Tibial nerve (tissue), 4 donors: ENCODE measurements around the gene GLIPR1.

Experiments
- EP300 ChIP-seq, 2 donors: sonication (generic); formaldehyde crosslinking; IDR thresholded peaks; one replicate each; pipeline ENCODE4 v1.6.1; 2017; ENCODE audit warnings: antibody characterized with exemption in 2 of 2, mild to moderate bottlenecking in 1 of 2
- POLR2A ChIP-seq, 2 donors: fragments of 450-650 bp; IDR thresholded peaks; one replicate each; pipeline ENCODE4 v1.6.1; 2017; ENCODE audit warnings: antibody characterized with exemption in 2 of 2, mild to moderate bottlenecking in 2 of 2, moderate library complexity in 2 of 2
- TF ChIP-seq, protein P1 (sequence below), 5 experiments: fragments of 200-600 bp in 3 of 5; fragments of 450-650 bp in 2 of 5; sonication (generic) in 3 of 5; IDR thresholded peaks; one replicate each; pipeline ENCODE4 v1.5.1; 2016 to 2019; ENCODE audit warnings: antibody characterized with exemption in 5 of 5, mild to moderate bottlenecking in 3 of 5, moderate library complexity in 2 of 5

DNA sequence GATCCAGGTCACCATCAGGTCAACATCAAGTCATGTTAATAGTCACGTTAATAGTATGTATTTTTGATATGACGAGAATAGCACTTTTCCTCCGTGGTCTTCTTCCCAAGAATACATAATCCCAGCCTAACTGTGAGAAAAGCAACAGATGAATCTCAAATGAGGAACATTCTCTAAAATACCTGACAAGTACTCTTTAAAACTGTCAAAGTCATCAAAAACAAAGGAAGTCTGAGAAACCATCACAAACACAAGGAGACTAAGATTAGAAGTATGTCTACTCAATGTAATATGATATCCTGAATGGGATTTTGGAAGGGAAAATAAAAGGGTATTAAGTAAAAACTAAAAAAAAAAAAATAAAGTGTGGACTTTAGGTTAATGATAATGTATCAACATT is 36.8 kb upstream of the GLIPR1 start:
- TF ChIP-seq, protein P1, sequence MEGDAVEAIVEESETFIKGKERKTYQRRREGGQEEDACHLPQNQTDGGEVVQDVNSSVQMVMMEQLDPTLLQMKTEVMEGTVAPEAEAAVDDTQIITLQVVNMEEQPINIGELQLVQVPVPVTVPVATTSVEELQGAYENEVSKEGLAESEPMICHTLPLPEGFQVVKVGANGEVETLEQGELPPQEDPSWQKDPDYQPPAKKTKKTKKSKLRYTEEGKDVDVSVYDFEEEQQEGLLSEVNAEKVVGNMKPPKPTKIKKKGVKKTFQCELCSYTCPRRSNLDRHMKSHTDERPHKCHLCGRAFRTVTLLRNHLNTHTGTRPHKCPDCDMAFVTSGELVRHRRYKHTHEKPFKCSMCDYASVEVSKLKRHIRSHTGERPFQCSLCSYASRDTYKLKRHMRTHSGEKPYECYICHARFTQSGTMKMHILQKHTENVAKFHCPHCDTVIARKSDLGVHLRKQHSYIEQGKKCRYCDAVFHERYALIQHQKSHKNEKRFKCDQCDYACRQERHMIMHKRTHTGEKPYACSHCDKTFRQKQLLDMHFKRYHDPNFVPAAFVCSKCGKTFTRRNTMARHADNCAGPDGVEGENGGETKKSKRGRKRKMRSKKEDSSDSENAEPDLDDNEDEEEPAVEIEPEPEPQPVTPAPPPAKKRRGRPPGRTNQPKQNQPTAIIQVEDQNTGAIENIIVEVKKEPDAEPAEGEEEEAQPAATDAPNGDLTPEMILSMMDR (IDR thresholded peaks at IDR 0.05) = no peak
- TF ChIP-seq POLR2A (IDR thresholded peaks at IDR 0.05) (no peak), EP300 (IDR thresholded peaks at IDR 0.05) (no peak)
